Activated CD4-positive, alpha-beta T cell treated with anti-CD3 and anti-CD28 coated beads, Interleukin-2, Interleukin-6, amounts not matched to agents 100 ng/mL and 50 ng/mL, durations not matched to agents 16 hours and 8 hours (primary cell): ENCODE data around the gene EXOC3L1.

Source experiments
- DNase-seq: peaks from one replicate; pipeline ENCODE4 v3.0.0-alpha.2; 2020

The EXOC3L1 gene, protein sequence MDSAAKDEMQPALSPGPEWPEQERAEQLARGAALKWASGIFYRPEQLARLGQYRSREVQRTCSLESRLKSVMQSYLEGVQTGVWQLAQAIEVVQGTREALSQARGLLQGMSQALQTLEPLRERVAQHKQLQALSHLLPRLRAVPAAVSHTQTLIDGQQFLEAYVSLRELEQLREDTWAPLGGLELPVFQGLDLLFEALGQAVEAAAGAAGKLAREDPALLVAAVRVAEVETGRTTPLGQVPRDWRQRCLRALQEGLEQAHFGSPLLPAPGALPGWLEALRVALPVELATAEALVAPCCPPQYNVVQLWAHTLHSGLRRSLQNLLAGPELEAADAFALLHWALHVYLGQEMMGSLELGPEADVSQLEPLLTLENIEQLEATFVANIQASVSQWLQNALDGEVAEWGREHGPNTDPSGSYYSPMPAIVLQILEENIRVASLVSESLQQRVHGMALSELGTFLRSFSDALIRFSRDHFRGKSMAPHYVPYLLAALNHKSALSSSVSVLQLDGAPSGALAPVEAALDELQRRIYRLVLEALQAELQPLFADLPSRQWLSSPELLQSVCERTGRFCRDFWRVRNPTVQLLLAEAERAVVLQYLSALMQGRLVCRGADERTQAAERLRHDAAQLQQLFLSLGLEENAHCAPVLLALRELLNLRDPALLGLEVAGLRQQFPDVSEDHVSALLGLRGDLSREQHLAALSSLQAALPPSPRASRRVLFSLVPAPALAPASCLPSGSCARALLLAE

DNA sequence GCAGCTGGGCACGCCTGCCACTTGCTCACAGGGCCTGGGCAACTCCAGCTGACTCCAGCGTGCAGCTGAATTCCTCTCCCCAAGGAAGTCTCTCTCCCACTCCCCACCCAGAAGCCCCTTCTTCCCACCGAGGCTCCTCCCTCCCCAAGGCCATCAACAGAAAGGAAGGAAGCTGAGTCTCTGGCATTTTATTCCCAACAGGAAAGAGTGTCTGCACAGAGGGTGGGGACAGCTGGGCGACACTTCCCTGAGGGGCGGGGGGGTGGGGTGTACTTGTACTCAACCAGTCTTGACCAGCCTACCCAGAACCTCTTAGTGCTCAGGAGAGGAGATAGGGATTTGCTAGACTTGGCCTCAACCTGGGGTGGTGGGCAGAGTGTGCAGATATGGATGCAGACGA is at the start of gene EXOC3L1:
Gene EXOC3L1, minus strand, starts transcription at position 96 of the 400 bp plus-strand sequence. CDS start 460 bp downstream, outside the sequence.
- no peak for DNase-seq

DNA sequence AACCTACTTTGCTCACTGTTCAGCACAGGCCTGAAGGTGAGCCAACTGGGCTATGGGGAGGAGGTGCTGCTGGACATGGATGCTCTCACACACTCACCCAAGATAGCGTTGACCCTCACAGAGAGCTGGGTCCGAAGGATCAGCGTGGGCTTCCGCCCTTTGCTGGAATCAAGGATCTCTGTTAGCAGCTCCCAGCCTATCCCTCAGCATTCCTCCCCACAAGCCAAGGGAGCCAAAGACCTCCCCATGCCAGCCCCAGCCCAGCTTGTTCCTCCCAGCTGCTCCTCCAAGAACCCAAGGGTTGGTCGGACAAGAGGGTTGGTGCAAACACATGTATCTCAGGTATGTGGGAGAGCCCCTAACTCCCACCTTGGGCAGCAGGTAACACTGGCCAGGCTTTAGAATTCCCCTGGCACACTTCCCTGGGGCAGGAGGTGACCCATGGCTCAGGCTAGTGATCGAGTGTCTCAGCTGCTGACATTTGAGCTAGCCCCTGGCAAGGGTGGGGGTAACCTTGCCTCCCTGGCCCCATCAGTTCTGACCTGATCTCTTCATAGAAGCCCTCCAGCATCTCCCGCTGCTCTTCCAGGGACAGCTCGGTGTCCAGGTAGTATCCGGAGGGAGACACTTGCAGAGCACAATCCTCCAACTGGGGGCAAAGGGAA is 49.0 kb upstream of the EXOC3L1 start:
- DNase-seq, result no peak

DNA sequence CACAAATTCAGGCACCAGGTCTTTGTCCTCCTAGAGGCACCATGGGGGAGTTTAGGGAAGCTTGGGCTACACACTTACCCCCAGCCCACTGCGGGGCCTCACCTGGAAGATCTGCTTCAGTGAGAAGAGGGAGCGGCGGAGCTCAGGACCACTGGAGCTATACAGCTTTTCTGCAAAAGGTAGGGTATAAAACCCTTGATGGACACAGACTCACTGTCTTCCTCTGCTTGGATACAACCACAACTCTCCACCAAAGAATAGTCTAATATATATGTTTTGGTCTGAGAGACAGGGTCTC is 48.3 kb upstream of the EXOC3L1 start:
- no peak for DNase-seq

DNA sequence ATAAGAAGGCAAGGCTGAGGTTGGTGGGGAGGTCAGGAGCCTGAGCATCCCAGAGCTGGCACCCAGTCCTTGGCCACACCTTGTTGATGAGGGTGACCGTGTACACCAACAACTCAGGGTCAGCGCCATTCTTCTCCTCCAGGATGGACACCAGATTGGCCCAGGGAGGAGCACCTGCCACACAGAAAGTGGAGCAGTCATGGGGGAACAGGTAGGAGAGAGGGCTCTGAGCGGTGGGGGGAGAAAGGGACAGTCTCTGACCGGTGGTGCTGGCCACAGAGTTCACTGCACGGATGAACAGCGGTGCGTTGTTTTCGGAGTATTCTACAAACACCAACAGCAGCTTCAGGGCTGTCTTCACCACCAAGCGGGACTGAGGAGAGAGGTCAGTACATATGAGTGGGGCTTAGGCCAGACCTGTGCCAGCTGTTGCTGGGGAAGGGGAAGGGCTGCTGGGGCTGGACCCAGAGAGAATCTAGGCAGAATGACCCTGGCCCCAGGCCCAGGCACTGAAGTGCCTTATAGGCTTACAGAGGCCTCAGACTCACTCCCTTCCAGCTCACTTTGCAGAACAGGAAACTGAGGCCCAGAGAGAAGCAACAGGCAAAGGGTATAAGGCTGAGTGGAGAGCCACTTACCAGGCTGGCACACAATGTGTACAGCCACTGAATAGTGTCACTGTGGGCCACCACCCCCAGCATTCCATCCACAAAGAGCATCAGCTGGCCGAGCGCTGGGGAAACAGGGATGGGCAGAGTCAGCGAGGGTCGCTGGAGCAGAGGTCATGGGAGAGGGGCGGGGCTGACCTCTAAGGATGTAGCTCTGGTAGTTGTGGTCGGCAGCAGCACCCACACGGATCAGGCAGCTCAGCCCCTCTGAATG is 47.7 kb upstream of the EXOC3L1 start:
- no peak for DNase-seq

DNA sequence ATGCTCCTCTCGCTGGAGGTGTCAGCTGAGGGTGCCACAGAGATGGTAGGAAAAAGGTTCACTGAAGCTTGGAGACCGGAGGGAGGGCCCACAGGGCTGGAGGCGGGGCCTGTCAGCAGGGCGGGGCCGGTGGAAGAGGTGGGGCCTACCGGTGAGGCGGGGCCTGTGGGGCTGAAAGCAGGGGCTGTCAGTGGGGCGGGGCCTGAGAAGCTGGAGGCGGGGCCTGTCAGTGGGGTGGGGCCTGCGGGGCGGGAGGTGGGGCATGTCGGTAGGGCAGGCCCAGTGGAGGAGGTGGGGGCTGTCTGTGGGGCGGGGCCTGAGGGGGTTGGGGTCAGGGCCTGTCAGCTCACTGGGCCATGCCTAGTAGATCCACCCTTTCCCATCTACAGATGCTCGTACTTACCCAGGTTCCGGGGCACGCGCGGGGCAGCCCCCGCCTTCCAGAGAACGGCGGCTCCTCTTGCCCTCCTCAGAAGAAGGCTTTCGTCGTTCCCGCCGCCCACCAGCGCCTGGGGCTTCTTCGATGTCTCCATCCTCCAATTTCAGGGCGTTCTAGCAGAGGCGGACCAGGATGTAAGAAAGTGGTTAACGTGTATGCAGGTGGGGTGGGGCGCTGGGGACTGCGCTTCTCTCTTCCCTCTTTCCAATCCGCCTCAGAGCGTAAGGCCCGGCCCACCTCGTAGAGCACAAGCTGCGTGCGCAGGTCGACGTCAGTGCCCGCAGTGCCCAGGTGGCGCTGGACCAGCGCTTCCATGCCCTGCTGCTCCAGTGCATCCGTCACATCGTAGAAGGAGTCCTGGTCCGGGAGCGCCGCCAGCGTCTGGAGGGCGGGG is 46.8 kb upstream of the EXOC3L1 start:
- peak; percentile 91 for DNase-seq

DNA sequence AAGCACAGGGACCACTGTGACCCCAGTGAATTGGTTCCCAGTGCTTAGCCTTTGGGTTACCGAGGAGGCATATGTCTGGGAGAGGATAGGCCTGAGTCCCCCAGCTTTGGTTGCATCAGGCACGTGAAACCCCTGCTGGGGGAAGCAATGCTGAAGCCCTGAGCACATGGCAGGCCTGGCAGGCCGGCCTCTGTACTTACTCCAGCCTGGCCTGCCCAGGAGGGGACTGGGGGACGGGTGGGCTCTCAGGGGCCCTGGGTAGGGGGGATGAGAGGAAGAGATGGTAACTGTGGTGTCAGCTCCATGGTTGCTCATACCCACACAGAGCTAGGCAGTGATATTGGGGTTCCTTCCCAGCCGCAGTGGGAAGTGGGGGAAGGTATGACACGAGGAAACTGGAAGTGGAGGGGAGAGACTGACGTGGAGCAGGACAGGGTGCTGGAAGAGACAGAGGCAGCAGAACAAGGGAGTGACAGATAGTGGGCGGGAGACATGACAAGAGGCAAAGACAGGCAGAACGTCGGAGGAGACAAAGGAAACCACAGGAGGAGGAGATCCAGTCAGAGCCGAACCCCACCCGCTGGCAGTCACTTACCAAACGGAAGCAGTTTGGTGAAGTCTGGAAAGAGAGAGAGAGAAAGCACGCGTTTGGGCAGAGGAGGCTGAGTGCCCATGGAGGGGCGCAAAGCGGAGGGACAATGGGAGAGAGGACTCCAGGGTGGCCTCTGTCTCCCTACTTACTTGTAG is 46.1 kb upstream of the EXOC3L1 start:
- DNase-seq, result peak; percentile 74

DNA sequence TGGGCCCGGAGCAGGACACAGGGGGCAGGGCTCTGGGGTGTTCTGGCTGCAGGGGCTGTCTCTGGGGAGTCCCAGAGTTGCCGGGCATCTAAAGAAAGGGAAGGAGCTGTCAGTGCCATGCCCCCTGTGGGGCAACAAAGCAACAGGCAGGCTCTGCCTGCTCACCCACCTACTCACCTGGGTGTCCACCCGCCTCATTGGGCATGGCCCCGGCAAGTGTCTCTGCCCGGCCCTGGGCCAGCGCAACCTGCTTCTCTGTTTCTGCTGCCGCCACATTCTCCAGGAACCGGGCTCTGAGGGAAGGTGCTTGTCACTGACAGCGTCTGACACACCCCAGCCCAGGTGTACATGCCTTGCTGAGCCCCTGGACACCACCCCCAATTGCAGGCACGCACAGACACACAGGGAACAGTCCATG is 44.3 kb upstream of the EXOC3L1 start:
- DNase-seq, result no peak

DNA sequence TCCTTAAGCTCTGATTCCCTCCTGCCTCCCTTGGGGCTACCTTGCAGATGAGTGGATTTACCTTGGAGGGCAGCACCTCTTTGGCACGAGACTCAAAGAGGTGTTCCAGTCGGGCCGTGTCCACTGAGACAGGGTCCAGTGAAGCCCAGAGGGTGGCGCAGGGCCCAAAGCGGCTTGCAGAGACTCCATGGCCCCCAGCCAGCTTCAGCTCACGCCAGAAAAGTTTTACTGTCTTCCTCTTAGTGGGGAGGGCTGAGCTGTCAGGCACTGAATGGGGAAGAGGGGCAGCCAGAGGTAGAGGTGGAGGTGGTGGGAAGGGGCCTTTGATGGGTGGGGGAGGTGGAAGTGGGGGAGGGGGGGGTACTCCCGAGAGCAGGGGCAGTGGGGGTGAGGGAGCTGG is 43.7 kb upstream of the EXOC3L1 start:
- no peak for DNase-seq

DNA sequence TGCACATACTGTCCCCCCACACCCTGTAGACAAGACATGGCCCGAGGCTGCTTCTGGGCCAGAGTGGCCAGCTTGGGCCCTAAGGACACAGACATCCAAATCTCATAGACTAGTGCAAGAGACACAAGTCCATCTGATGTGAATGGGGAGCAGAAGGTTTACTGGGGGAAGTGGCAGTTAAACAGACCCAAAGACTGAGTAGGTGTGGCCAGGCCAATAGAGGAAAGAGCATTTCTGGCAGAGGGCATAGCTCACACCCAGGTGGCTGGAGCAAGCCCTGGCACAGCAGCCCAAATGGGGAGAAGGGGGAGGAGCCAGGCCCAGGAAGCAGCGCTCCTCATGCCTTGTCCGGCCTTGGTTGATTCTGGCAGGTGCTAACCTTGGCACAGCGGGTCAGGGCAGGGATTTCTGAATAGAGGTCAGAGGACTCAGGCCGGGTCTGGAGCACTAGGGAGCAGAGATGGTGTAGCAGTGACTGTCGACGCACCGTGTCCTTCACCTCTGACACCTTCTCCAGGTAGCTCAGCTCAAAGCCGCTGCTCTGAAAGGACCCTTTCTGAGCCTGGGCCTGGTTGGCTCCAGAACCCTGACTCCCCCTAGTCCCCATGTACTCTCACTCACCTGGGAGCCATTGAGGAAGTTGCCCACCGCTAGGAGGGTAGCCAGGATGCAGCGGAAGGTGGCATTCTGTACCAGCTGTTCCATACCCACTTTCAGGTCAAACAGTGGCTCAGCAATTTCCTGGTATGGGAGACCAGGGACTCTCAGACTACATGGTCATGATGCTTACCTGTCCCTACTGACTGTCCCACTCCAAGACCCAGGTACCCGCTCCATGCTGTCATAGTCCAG is 41.1 kb upstream of the EXOC3L1 start:
- no peak for DNase-seq

DNA sequence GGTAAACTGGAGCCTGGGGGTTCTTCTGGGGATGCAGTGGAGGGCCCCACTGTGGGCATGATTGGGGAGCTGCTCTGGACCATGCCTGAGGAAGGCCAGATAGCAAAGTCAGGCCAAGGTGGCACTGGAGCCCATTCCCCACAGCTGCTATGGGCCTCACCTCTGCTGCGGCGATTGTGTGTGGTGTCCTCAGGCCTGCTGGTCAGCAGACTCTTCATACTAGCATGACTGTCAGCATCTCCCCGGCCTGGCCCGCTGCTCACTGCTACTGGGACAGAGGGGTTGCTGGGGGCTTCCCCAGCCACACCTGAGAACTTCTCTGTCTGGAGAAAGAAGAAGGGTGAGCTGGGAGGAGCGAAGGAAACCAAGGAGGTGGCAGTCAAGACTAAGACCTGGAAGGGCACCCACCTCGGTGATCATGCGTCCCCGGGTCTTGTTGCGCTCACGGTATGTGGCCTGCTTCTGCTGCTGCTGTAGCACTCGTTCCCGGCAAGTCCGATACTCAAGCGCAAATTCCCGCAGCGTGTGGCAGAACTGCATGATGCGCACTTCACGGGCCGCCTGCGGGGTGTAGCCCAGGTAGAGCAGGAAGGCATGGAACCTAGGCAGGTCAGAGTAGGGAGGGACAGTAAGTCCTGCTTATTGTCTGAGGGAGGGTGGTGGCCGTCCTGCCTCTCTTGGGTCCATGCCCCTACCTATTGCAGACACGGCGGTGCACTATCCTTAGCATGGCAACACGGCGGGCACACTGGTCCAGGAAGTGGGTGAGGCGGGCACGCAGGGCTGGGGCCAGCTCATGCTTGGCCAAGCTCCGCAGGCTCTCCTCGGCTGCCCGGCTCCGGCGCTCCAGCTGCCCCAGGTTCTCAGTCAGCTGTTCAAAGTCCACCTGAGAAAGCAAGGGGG is 40.2 kb upstream of the EXOC3L1 start:
- DNase-seq, result no peak

DNA sequence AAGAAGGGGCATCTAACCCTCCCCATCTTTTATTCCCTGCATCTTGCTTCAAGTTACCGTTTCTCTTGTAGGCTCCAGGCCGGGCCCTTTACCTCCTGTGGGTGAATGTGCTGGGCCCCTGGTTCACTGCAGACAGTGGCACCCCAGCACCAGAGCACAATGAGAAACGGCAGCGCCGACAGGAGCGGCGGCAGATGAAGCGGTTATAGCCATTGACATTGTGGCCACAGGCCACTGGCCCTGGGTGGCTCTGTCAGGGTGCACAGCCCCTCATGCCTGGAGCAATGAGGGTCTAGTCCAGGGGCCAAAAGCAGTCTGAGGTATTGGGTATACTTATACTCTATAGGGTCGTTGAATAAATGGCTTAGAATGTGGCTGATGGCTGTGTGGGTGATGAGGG is 39.0 kb upstream of the EXOC3L1 start:
- DNase-seq, result no peak

DNA sequence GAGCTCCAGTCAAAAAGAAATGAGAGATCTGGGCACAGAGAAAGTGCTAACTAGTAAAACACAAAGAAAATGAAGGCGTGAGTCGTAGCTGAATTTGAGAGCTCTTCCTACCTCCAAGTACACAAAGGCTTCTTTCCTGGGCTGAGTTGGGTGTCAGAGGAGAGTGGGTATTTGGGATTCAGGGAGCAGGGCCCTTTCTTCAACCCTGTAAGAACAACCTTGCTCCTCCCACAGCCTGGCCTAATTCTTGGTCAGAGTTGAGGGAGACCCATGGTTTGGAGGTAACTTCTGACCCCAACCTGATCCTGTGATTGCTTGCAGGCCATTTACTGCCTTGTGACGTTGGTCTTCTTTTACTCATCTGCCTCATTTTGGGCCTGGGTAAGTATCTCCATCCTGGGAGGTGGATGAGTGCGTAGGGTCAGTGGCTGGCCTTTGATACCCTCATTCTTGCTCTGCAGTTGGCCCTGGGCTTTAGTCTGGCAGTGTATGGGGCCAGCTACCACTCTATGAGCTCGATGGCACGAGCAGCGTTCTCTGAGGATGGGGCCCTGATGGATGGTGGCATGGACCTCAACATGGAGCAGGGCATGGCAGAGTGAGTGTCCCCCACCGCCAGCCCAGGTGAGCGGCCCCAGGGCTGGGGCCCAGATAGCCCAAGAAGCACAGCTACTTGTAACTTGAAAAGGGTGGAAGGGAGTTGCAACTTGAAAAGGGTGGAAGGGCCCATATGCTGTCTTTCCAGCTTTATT is 38.3 kb upstream of the EXOC3L1 start:
- DNase-seq, result no peak

DNA sequence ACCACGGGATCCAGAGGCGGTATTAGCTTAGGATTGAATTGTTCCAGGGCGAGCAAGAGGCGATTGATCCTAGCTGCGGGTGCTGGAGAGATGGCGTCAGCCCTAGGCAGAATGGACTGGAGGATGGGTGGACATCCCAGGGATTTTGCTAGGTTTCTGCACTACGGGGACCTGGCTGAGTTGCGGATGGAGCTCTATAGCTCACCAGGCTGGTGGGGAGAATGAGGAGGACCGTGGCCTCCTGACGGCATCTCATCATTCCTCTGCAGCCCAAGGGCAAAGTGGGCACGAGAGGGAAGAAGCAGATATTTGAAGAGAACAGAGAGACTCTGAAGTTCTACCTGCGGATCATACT is 37.6 kb upstream of the EXOC3L1 start:
- no peak for DNase-seq

DNA sequence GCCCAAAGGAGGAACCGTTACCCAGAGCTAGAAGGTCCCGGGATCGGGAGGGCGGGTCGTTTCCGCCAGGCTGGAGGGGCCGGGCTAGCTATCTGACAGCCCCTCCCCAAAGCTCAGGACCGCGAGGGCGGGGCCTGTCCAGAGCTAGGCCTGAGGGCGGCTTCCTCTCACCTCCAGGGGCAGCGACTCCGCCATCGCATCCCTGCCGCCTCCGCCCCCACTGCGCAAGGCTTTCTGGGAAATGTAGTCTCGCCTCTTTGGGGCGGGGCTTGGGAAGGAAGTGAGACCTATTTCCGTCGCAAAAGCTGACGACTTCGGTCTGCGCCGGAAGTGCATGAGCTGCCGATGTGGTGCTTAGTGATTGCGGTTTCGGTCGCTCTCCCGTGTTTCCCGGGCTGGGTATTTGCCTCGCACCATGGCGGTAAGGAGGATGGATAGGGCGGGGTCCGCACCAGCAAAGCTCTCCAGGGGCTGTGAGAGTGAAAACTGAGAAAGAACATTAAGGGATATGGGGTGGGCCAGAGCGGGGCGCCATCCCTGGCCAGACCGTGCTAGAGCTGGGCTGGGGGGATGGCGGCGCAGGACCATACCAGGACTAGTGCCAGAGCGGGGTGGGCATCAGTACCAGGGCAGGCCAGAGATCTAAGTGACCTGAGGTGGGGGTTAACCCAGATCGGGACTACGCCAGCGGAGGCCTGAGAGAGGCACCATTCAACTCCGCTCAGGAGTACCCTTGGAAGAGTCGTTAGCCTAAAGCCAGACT is 37.0 kb upstream of the EXOC3L1 start, which contains the start of gene TMEM208:
Gene TMEM208, plus strand, starts transcription at position 327 of the 763 bp plus-strand sequence. Its CDS starts 89 bp downstream, at position 416.
- peak; percentile 100 for DNase-seq

DNA sequence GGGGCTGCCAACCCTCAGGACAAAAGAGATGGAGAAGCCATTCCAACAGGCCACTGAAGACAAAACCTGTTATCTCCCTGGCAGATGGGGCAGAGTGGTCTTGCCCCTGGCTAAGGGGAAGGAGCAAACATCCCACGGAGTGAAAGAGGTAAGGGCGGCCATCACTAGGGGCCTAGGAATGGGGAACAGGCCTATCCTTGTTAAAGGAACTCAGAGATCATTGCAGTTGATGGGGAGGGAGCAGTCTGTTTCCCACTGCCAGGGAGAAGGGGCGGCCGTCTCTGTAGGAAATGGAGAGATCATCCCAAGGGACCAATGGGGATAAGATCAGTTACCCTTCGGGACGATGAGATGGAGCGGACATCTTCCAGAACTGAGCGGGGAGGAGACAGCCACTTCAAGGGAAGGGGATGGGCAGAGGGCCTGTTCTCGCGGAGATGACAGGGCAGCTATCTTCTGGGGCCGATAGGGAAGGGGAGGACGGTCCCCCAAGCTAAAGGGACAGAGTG is 36.4 kb upstream of the EXOC3L1 start:
- DNase-seq, result no peak

DNA sequence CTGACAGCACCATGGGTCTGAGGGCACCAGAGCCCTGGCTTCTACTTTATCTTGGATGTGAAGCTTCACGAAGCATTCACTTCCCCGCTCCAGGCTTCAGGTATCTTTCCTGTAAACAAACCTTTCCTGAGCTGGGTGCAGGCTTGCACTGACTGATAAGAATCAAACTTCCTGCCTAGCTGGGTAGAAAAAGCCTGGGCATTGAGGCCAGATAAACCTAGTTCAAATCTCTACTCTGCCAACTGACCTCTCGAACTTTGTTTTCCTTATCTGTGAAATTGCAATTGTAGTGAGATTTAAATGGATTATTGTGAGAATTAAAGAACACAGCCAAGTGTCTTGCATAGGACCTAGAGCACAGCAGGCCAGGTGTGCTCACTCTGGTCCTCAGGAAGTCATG is 34.1 kb upstream of the EXOC3L1 start:
- DNase-seq, result no peak
